Natural killer cell (primary cell): ENCODE measurements around the gene MIA3. TPM values are rescaled to one million over a fixed set of nuclear protein-coding genes. Genes with fewer than 3 reads are reported as not detected.
"Not testable (repeated sequence)": the region's sequence is repeated elsewhere in the genome, so short reads cannot be mapped to it uniquely, and the experiment has no call there.

Experiments used
- ATAC-seq, 3 donors: fragments of 150-1000 bp in 2 of 3; fragments of 200-7000 bp in 1 of 3; cut with Tn5 transposase; 1 replicate in 1 of 3; 2 replicates in 2 of 3; pipeline ENCODE4 v1.10.0; 2021; ENCODE audit warnings: mild to moderate bottlenecking in 2 of 3, moderate library complexity in 2 of 3
- DNase-seq, 2 donors: peaks; one replicate each; pipeline versions ENCODE4 v3.0.0 to v3.0.0-alpha.2; 2013 to 2021; ENCODE audit warnings: mixed read lengths in 1 of 2
- H3K27ac ChIP-seq: one replicate; pipeline ENCODE4 v1.5.1; 2013; ENCODE audit warnings: mild to moderate bottlenecking, low read length
- H3K27me3 ChIP-seq: one replicate; pipeline ENCODE4 v1.6.1; 2013; ENCODE audit warnings: low read length; ENCODE audit not compliant: control insufficient read depth, insufficient read depth
- H3K36me3 ChIP-seq: one replicate; pipeline ENCODE4 v1.6.1; 2013; ENCODE audit warnings: low read length; ENCODE audit not compliant: control insufficient read depth, insufficient read depth
- H3K4me1 ChIP-seq: one replicate; pipeline ENCODE4 v1.6.1; 2013; ENCODE audit warnings: low read length; ENCODE audit not compliant: control insufficient read depth, insufficient read depth
- H3K4me3 ChIP-seq: one replicate; pipeline ENCODE4 v1.5.1; 2013; ENCODE audit warnings: low read length
- H3K9me3 ChIP-seq: one replicate; pipeline ENCODE4 v1.6.1; 2013; ENCODE audit warnings: low read length; ENCODE audit not compliant: control insufficient read depth, insufficient read depth
- H3K27ac Mint-ChIP-seq, 2 donors: one replicate each; pipeline ENCODE4 v1.8.0; 2022; ENCODE audit warnings: mild to moderate bottlenecking in 2 of 2, mixed read lengths in 2 of 2, moderate library complexity in 1 of 2
- H3K27me3 Mint-ChIP-seq, 2 donors: one replicate each; pipeline ENCODE4 v1.8.0; 2022; ENCODE audit warnings: low read depth in 2 of 2, mixed read lengths in 2 of 2
- H3K36me3 Mint-ChIP-seq: one replicate; pipeline ENCODE4 v1.8.0; 2022; ENCODE audit warnings: mixed read lengths
- H3K4me1 Mint-ChIP-seq, 2 donors: one replicate each; pipeline ENCODE4 v1.8.0; 2022; ENCODE audit warnings: mixed read lengths in 2 of 2
- H3K4me3 Mint-ChIP-seq: one replicate; pipeline ENCODE4 v1.8.0; 2022; ENCODE audit warnings: mild to moderate bottlenecking, moderate library complexity, mixed read lengths
- H3K9me3 Mint-ChIP-seq, 2 donors: one replicate each; pipeline ENCODE4 v1.8.0; 2022; ENCODE audit warnings: mixed read lengths in 2 of 2
- WGBS: methylation state at CpG from one replicate; pipeline ENCODE4 v1.1.7; 2013; ENCODE audit warnings: missing lambda C conversion rate; ENCODE audit not compliant: insufficient coverage; 5-methylcytosine and 5-hydroxymethylcytosine counted together
- intact Hi-C: fragments of 100-400 bp; cut with micrococcal nuclease; formaldehyde crosslinking; loops from one replicate; pipeline ENCODE4 v1.14.2; 2022
- total RNA-seq, 4 donors: library from RNA; stranded (reverse); fragments of 120-200 nt in 1 of 4; gene quantifications; one replicate each; pipeline versions ENCODE4 v1.2.3 to v1.2.4, GENCODE V29; 2013 to 2022
- TF ChIP-seq, protein P1 (sequence below): fragments of 200-600 bp; IDR thresholded peaks from one replicate; pipeline ENCODE4 v1.8.0; 2022; ENCODE audit warnings: antibody characterized with exemption

The MIA3 gene
- total RNA-seq, 3 donors from 2014 or later (not counting 1 experiment from before 2014, with no cell fraction given): 87.0 to 98.8 (median 94.0) TPM

DNA sequence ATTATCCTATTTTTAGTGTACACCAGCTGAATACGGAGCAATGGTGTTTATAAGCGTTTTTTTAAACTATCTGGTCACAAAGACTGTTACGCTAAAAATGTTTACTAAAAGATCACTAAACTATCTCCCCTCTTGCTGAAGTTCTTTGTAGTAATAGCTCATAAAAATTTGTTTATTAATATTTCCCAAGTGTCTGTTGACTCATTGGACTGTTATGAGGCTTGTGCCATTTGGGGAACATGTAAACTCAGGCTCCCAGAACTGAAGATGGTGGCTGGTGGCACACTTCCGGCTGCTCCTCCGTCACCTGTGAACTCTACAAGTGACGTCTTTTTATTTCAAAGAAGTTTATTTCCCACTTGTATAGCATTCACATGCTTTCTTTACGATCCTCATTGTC, 48.1 kb downstream of the MIA3 start:
- Histone ChIP-seq H3K4me3 (no peak overlapping the region), H3K9me3 (no peaks in the 10 kb centered on the region), H3K36me3 (peaks cover 81% of the 10 kb centered on the region), H3K27me3 (no peaks in the 10 kb centered on the region), H3K27ac (no peak overlapping the region), H3K4me1 (no peaks in the 10 kb centered on the region)
- TF ChIP-seq, protein P1, sequence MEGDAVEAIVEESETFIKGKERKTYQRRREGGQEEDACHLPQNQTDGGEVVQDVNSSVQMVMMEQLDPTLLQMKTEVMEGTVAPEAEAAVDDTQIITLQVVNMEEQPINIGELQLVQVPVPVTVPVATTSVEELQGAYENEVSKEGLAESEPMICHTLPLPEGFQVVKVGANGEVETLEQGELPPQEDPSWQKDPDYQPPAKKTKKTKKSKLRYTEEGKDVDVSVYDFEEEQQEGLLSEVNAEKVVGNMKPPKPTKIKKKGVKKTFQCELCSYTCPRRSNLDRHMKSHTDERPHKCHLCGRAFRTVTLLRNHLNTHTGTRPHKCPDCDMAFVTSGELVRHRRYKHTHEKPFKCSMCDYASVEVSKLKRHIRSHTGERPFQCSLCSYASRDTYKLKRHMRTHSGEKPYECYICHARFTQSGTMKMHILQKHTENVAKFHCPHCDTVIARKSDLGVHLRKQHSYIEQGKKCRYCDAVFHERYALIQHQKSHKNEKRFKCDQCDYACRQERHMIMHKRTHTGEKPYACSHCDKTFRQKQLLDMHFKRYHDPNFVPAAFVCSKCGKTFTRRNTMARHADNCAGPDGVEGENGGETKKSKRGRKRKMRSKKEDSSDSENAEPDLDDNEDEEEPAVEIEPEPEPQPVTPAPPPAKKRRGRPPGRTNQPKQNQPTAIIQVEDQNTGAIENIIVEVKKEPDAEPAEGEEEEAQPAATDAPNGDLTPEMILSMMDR: no peak
- no peaks in the 10 kb centered on the region for H3K27me3 Mint-ChIP-seq
- H3K36me3 Mint-ChIP-seq: peaks cover 44% of the 10 kb centered on the region
- H3K4me3 Mint-ChIP-seq: no peak overlapping the region
- intact Hi-C loops: no loop called here
- H3K4me1 Mint-ChIP-seq: no peaks in the 10 kb centered on the region
- peak overlapping the region in 1 of 2 donors; percentile 38 for H3K27ac Mint-ChIP-seq
- no peak for ATAC-seq
- H3K9me3 Mint-ChIP-seq: no peaks in the 10 kb centered on the region
- no peak for DNase-seq
- 98% methylated on average over 6 of the region's 7 CpGs for WGBS

DNA sequence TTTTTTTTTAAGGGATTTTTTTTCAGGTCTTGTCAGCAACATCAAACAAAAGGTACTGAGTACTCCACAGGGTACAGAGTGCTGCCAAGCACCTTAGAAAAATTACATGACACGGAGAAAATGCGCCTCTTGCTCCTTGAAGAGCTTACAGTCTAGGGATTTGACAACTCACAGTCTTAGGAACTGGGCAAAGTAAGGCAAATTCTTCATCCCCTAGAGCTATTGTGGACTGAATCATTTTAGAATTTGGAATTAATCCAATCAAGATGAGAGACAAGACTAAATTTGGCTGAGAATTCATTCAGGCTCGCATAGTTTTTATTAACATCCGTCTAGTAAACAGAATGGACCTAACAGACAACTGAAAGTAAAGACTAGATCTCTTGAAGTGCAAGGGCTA, 50.3 kb downstream of the MIA3 start:
- H3K4me3 ChIP-seq, ATAC-seq, H3K27ac Mint-ChIP-seq, DNase-seq, H3K4me1 Mint-ChIP-seq, intact Hi-C loops, H3K9me3 Mint-ChIP-seq, H3K4me1 ChIP-seq, H3K27me3 ChIP-seq, H3K27ac ChIP-seq, H3K27me3 Mint-ChIP-seq, H3K4me3 Mint-ChIP-seq, H3K9me3 ChIP-seq: not testable (repeated sequence)
- peaks cover 77% of the 10 kb centered on the region for H3K36me3 ChIP-seq
- no CpG with 5 or more reads among the region's 4 CpGs for WGBS
- H3K36me3 Mint-ChIP-seq: peaks cover 34% of the 10 kb centered on the region

DNA sequence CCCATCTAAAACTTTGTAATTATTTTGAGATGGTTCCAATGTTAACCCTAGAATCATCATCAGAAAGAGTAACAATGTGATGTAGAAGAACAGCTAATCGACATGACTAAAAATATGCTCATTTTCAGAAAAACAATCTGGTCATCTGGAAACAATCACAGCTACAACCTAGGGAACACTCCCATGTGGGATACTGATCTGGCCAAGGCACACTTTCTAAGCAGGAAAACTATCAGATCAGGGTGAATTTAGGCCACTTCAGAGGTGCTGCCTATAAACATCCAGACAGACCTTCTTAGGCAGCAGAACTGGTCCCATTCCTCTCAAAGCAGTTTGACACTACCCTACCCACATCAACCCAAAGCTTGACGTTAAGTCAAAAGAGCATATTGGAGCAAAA, 51.2 kb downstream of the MIA3 start:
- WGBS: no CpG with 5 or more reads among the region's 2 CpGs
- H3K9me3 ChIP-seq, H3K27ac Mint-ChIP-seq, H3K4me3 ChIP-seq, H3K4me1 Mint-ChIP-seq, H3K27ac ChIP-seq, H3K4me1 ChIP-seq, intact Hi-C loops, H3K9me3 Mint-ChIP-seq, DNase-seq, H3K27me3 ChIP-seq, ATAC-seq, H3K27me3 Mint-ChIP-seq, H3K4me3 Mint-ChIP-seq: not testable (repeated sequence)
- peaks cover 31% of the 10 kb centered on the region for H3K36me3 Mint-ChIP-seq
- peaks cover 69% of the 10 kb centered on the region for H3K36me3 ChIP-seq

DNA sequence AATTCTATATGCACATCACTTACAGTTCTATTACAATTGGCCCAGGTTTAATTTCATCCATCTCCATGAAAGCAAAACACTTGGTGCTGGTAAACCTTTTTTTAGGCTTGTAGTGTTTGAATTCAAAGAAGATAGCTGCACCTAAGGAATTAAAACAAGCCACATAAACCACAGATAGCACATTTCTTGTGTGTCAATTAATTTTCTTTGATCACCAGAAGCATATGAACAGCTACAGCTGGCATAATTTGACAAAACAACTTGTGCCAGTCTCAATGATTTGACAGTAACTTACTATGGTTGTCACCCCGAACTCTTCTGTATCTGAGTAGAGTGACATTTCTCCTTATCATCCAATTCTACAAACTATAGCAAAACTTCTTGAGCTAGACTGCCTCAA, 52.2 kb downstream of the MIA3 start:
- no peak for ATAC-seq
- 100% methylated on average over 1 of the region's 1 CpG for WGBS
- TF ChIP-seq, protein P1: no peak
- H3K36me3 ChIP-seq: peaks cover 69% of the 10 kb centered on the region
- H3K4me1 Mint-ChIP-seq: no peaks in the 10 kb centered on the region
- no peak overlapping the region for H3K27ac ChIP-seq
- peak overlapping the region in 1 of 2 donors; percentile 54 for H3K27ac Mint-ChIP-seq
- H3K4me3 Mint-ChIP-seq: no peak overlapping the region
- DNase-seq: no peak
- H3K36me3 Mint-ChIP-seq: peaks cover 25% of the 10 kb centered on the region
- no peaks in the 10 kb centered on the region for H3K27me3 ChIP-seq
- intact Hi-C loops: no loop called here
- H3K27me3 Mint-ChIP-seq: no peaks in the 10 kb centered on the region
- H3K9me3 ChIP-seq: no peaks in the 10 kb centered on the region
- no peak overlapping the region for H3K4me3 ChIP-seq
- H3K9me3 Mint-ChIP-seq: no peaks in the 10 kb centered on the region
- H3K4me1 ChIP-seq: no peaks in the 10 kb centered on the region

DNA sequence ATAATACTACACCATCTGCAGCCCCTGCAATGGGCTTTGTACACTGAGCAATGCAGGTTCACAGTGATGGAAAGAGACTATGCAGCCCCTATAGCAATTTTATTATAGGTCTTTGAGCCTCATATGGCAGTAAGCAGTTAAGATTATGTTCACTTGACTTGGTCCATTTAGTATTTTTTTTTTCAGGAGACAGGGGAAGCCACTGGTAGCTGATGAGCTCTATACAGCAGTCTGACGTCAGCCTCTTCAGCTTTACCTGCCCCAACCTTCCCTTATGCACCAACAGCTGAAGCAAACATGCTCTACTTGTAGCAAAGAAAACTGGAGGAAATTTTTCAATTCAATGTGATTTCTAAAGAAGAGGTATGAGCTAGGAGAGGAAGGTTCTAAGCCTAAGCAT, 62.2 kb downstream of the MIA3 start:
- 100% methylated on average over 1 of the region's 1 CpG for WGBS
- ATAC-seq (no peak), DNase-seq (no peak)
- Mint-ChIP-seq H3K4me3 (no peak overlapping the region), H3K4me1 (no peaks in the 10 kb centered on the region), H3K27me3 (no peaks in the 10 kb centered on the region), H3K27ac (no peak overlapping the region), H3K36me3 (no peaks in the 10 kb centered on the region), H3K9me3 (no peaks in the 10 kb centered on the region)
- Histone ChIP-seq H3K27me3 (no peaks in the 10 kb centered on the region), H3K4me1 (no peaks in the 10 kb centered on the region), H3K36me3 (peaks cover 33% of the 10 kb centered on the region), H3K27ac (no peak overlapping the region), H3K4me3 (no peak overlapping the region), H3K9me3 (no peaks in the 10 kb centered on the region)
- intact Hi-C loops: no loop called here
- TF ChIP-seq, protein P1: no peak
